Keratinocyte (primary cell): ENCODE measurements around the gene TMEM167A. TPM values are rescaled to one million over a fixed set of nuclear protein-coding genes. Genes with fewer than 3 reads are reported as not detected.

ENCODE experiments used
- DNase-seq: peaks from one replicate; pipeline ENCODE4 v3.0.0-alpha.2; 2011; ENCODE audit warnings: low read depth, missing footprints, low spot score
- FAIRE-seq: peaks from 2 replicates; lab custom pipeline; 2011; peaks lifted over from hg19 to GRCh38; lab: Jason Lieb, UNC
- H2AFZ ChIP-seq: 2 replicates; pipeline ENCODE4 v1.6.0; 2012; ENCODE audit warnings: low read length, control low read depth, inconsistent platforms; ENCODE audit not compliant: control insufficient read depth
- H3K27ac ChIP-seq: 2 replicates; pipeline ENCODE4 v1.5.1; 2011; ENCODE audit warnings: low read length; ENCODE audit not compliant: control insufficient read depth, insufficient read depth
- H3K27me3 ChIP-seq: 3 replicates; pipeline ENCODE4 v1.6.0; 2011; ENCODE audit warnings: low read length; ENCODE audit not compliant: control insufficient read depth, insufficient read depth; ENCODE audit errors: extremely low read depth
- H3K36me3 ChIP-seq, 2 experiments: 2 replicates in 1 of 2; 3 replicates in 1 of 2; pipeline ENCODE4 v1.5.1; 2011; ENCODE audit warnings: low read length in 2 of 2, mild to moderate bottlenecking in 1 of 2; ENCODE audit not compliant: control insufficient read depth in 2 of 2, insufficient read depth in 2 of 2; ENCODE audit errors: extremely low read depth in 1 of 2
- H3K4me1 ChIP-seq: 3 replicates; pipeline ENCODE4 v1.5.1; 2011; ENCODE audit warnings: low read length; ENCODE audit not compliant: control insufficient read depth, insufficient read depth; ENCODE audit errors: extremely low read depth
- H3K4me2 ChIP-seq: 3 replicates; pipeline ENCODE4 v1.6.0; 2011; ENCODE audit warnings: low read depth, low read length; ENCODE audit not compliant: control insufficient read depth, insufficient read depth; ENCODE audit errors: extremely low read depth
- H3K4me3 ChIP-seq, 3 experiments: fragments of 200-600 bp in 1 of 3; sonication (generic) in 1 of 3; 2 replicates in 2 of 3; 3 replicates in 1 of 3; pipeline ENCODE4 v1.5.1; 2011 to 2016; ENCODE audit warnings: low read length in 3 of 3, mild to moderate bottlenecking in 3 of 3, control low read depth in 2 of 3, inconsistent platforms in 1 of 3, low read depth in 1 of 3, mixed read lengths in 1 of 3, mixed run types in 1 of 3, moderate library complexity in 1 of 3; ENCODE audit not compliant: control insufficient read depth in 2 of 3, insufficient read depth in 2 of 3; ENCODE audit errors: extremely low read depth in 1 of 3
- H3K79me2 ChIP-seq: 2 replicates; pipeline ENCODE4 v1.6.0; 2012; ENCODE audit warnings: low read length; ENCODE audit not compliant: control insufficient read depth, insufficient read depth
- H3K9ac ChIP-seq: 3 replicates; pipeline ENCODE4 v1.6.0; 2011; ENCODE audit warnings: low read length; ENCODE audit not compliant: control insufficient read depth, insufficient read depth; ENCODE audit errors: extremely low read depth
- H3K9me1 ChIP-seq: 3 replicates; pipeline ENCODE4 v1.6.0; 2011; ENCODE audit warnings: low read length; ENCODE audit not compliant: control insufficient read depth, insufficient read depth; ENCODE audit errors: extremely low read depth
- H3K9me3 ChIP-seq: 2 replicates; pipeline ENCODE4 v1.5.1; 2012; ENCODE audit warnings: low read depth, low read length; ENCODE audit not compliant: control insufficient read depth
- H4K20me1 ChIP-seq: 3 replicates; pipeline ENCODE4 v1.6.0; 2011; ENCODE audit warnings: low read length; ENCODE audit not compliant: control insufficient read depth, insufficient read depth; ENCODE audit errors: extremely low read depth
- EZH2 ChIP-seq: IDR thresholded peaks from one replicate; pipeline ENCODE4 v1.6.1; 2012; ENCODE audit warnings: inconsistent platforms, mild to moderate bottlenecking, low read length, moderate library complexity
- dilution Hi-C: fragments of 300-500 bp; cut with MboI; formaldehyde crosslinking; loops from one replicate; pipeline ENCODE4 v1.7.0; 2020; ENCODE audit warnings: low sequenced_read_pairs; ENCODE audit not compliant: extremely low pct_ligation_motif_present
- polyA plus RNA-seq, 5 experiments: library from polyadenylated mRNA; depleted of rRNA in 3 of 5; stranded (reverse) in 3 of 5; stranded (forward) in 1 of 5; unstranded in 1 of 5; fragments of >200 nt; gene quantifications; 1 replicate in 1 of 5; 2 replicates in 3 of 5; 3 replicates in 1 of 5; pipeline versions ENCODE4 v1.2.1 to v1.2.3, GENCODE V29; 2011 to 2012; ENCODE audit warnings: missing spikeins in 2 of 5, low read depth in 1 of 5, low replicate concordance in 1 of 5
- TF ChIP-seq, protein P1 (sequence below), 3 experiments: IDR thresholded peaks in 1 of 3; conservative IDR thresholded peaks in 1 of 3; optimal IDR thresholded peaks in 1 of 3; 2 replicates in 2 of 3; 3 replicates in 1 of 3; pipeline versions ENCODE3 to v1.5.1; 2011; ENCODE audit warnings: low read length in 3 of 3, mild to moderate bottlenecking in 3 of 3, moderate library complexity in 2 of 3, control low read depth in 1 of 3, inconsistent platforms in 1 of 3; ENCODE audit not compliant: insufficient read depth in 2 of 3; ENCODE audit errors: extremely low read depth in 1 of 3

The TMEM167A gene
- polyA plus RNA-seq, 1 donor (not counting 4 experiments of a cell fraction or from before 2014, with no cell fraction given): 97.6 TPM

DNA sequence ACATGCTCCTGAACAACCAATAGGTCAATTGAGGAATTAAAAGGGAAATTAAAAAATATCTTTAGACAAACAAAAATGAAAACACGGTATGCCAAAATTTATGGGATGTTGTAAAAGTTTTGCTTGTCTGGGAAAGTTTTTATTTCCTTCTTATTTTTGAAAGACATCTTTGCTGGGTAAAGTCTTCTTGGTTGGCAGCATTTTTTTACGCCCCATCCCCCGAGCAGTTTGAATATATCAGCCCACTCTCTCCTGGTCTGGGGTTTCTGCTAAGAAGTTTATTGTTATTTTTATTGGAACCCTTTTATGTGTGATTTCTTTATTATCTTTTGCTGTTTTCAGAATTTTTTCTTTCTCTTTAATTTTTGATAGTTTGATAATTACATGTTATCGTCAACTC, 16.5 kb upstream of the TMEM167A start:
- Histone ChIP-seq H2AFZ (no peak overlapping the region), H3K36me3 (no peaks in the 10 kb centered on the region), H3K79me2 (peaks cover 1% of the 10 kb centered on the region), H3K4me1 (peaks cover 27% of the 10 kb centered on the region), H3K4me3 (no peak overlapping the region), H3K9ac (no peak overlapping the region), H3K27ac (no peak overlapping the region), H3K9me1 (peaks cover 4% of the 10 kb centered on the region), H3K27me3 (no peaks in the 10 kb centered on the region), H4K20me1 (no peaks in the 10 kb centered on the region), H3K9me3 (no peaks in the 10 kb centered on the region), H3K4me2 (no peak overlapping the region)
- dilution Hi-C loops: no loop called here
- FAIRE-seq (no peak), DNase-seq (no peak)
- TF ChIP-seq EZH2: no peak
- TF ChIP-seq, protein P1, sequence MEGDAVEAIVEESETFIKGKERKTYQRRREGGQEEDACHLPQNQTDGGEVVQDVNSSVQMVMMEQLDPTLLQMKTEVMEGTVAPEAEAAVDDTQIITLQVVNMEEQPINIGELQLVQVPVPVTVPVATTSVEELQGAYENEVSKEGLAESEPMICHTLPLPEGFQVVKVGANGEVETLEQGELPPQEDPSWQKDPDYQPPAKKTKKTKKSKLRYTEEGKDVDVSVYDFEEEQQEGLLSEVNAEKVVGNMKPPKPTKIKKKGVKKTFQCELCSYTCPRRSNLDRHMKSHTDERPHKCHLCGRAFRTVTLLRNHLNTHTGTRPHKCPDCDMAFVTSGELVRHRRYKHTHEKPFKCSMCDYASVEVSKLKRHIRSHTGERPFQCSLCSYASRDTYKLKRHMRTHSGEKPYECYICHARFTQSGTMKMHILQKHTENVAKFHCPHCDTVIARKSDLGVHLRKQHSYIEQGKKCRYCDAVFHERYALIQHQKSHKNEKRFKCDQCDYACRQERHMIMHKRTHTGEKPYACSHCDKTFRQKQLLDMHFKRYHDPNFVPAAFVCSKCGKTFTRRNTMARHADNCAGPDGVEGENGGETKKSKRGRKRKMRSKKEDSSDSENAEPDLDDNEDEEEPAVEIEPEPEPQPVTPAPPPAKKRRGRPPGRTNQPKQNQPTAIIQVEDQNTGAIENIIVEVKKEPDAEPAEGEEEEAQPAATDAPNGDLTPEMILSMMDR (optimal IDR thresholded peaks at IDR 0.05 in 1 of 3, IDR thresholded peaks at IDR 0.05 in 1 of 3, conservative IDR thresholded peaks at IDR 0.05 in 1 of 3; ENCODE audit: extremely low read depth in 1 of 3, insufficient read depth in 2 of 3, low read length in 3 of 3): no peak

GRCh38 chr5:83092619-83093018, 15.4 kb upstream of the TMEM167A start:
- H3K27me3 ChIP-seq: no peaks in the 10 kb centered on the region
- H3K4me3 ChIP-seq: no peak overlapping the region
- no peak overlapping the region for H3K27ac ChIP-seq
- dilution Hi-C loops: no loop called here
- H2AFZ ChIP-seq: no peak overlapping the region
- H3K9me1 ChIP-seq: peaks cover 4% of the 10 kb centered on the region
- H3K36me3 ChIP-seq: no peaks in the 10 kb centered on the region
- peaks cover 1% of the 10 kb centered on the region for H3K79me2 ChIP-seq
- FAIRE-seq (no peak), DNase-seq (no peak)
- H3K4me1 ChIP-seq: peaks cover 19% of the 10 kb centered on the region
- TF ChIP-seq, protein P1 (optimal IDR thresholded peaks at IDR 0.05 in 1 of 3, IDR thresholded peaks at IDR 0.05 in 1 of 3, conservative IDR thresholded peaks at IDR 0.05 in 1 of 3; ENCODE audit: extremely low read depth in 1 of 3, insufficient read depth in 2 of 3, low read length in 3 of 3): no peak
- no peak overlapping the region for H3K4me2 ChIP-seq
- H3K9me3 ChIP-seq: no peaks in the 10 kb centered on the region
- no peaks in the 10 kb centered on the region for H4K20me1 ChIP-seq
- H3K9ac ChIP-seq: no peak overlapping the region
